Small intestine (tissue), 7 donors: ENCODE data around the gene MGAT5B. TPM values are rescaled to one million over a fixed set of nuclear protein-coding genes. Genes with fewer than 3 reads are reported as not detected.
"Not testable (repeated sequence)": the region's sequence is repeated elsewhere in the genome, so short reads cannot be mapped to it uniquely, and the experiment has no call there.

Source experiments
- DNase-seq, 2 donors: peaks; one replicate each; pipeline versions ENCODE4 v3.0.0 to v3.0.0-alpha.2; 2013
- FAIRE-seq: peaks from 2 replicates; lab custom pipeline; 2012; peaks lifted over from hg19 to GRCh38; lab: Jason Lieb, UNC
- H3K27ac ChIP-seq, 3 donors: one replicate each; pipeline ENCODE4 v1.5.1; 2013; ENCODE audit warnings: low read length in 2 of 3, mild to moderate bottlenecking in 2 of 3, control low read depth in 1 of 3, inconsistent platforms in 1 of 3, low read depth in 1 of 3, moderate library complexity in 1 of 3
- H3K27me3 ChIP-seq, 3 donors: one replicate each; pipeline ENCODE4 v1.6.1; 2013; ENCODE audit warnings: low read length in 3 of 3, inconsistent platforms in 1 of 3; ENCODE audit not compliant: control insufficient read depth in 3 of 3, insufficient read depth in 3 of 3
- H3K36me3 ChIP-seq, 3 donors: one replicate each; pipeline ENCODE4 v1.6.1; 2013; ENCODE audit warnings: low read length in 3 of 3, inconsistent platforms in 1 of 3, low read depth in 1 of 3, mild to moderate bottlenecking in 1 of 3, moderate library complexity in 1 of 3; ENCODE audit not compliant: control insufficient read depth in 3 of 3, insufficient read depth in 2 of 3
- H3K4me1 ChIP-seq, 3 donors: one replicate each; pipeline ENCODE4 v1.6.1; 2013; ENCODE audit warnings: low read length in 2 of 3, inconsistent platforms in 1 of 3, low read depth in 1 of 3, mild to moderate bottlenecking in 1 of 3, moderate library complexity in 1 of 3; ENCODE audit not compliant: control insufficient read depth in 3 of 3, insufficient read depth in 2 of 3
- H3K4me3 ChIP-seq, 3 donors: one replicate each; pipeline ENCODE4 v1.5.1; 2013; ENCODE audit warnings: low read length in 3 of 3, control low read depth in 1 of 3, inconsistent platforms in 1 of 3, low read depth in 1 of 3, mild to moderate bottlenecking in 1 of 3, moderate library complexity in 1 of 3
- H3K9me3 ChIP-seq, 2 donors: one replicate each; pipeline ENCODE4 v1.6.1; 2013; ENCODE audit warnings: low read depth in 1 of 2, low read length in 1 of 2; ENCODE audit not compliant: control insufficient read depth in 2 of 2, insufficient read depth in 1 of 2
- WGBS, 3 donors: extraction: QIAGEN DNeasy Blood & Tissue Kit; methylation state at CpG; one replicate each; pipeline ENCODE4 v1.1.7; 2013; 5-methylcytosine and 5-hydroxymethylcytosine counted together
- polyA plus RNA-seq, 4 donors: library from polyadenylated mRNA; stranded (reverse) in 3 of 4; unstranded in 1 of 4; fragments of 200-250 nt in 3 of 4; fragments of 120-200 nt in 1 of 4; gene quantifications; one replicate each; pipeline versions ENCODE4 v1.2.1 to v1.2.3, GENCODE V29; 2013
- donor health status: healthy with polysubstance abuse.
- donor health status: control.
- donor health status: control.
- donor health status: Bipolar disorder and iron deficiency.
- donor health status: healthy.

The MGAT5B gene
- polyA plus RNA-seq, 4 donors: 0.40 TPM; not detected in 2

DNA sequence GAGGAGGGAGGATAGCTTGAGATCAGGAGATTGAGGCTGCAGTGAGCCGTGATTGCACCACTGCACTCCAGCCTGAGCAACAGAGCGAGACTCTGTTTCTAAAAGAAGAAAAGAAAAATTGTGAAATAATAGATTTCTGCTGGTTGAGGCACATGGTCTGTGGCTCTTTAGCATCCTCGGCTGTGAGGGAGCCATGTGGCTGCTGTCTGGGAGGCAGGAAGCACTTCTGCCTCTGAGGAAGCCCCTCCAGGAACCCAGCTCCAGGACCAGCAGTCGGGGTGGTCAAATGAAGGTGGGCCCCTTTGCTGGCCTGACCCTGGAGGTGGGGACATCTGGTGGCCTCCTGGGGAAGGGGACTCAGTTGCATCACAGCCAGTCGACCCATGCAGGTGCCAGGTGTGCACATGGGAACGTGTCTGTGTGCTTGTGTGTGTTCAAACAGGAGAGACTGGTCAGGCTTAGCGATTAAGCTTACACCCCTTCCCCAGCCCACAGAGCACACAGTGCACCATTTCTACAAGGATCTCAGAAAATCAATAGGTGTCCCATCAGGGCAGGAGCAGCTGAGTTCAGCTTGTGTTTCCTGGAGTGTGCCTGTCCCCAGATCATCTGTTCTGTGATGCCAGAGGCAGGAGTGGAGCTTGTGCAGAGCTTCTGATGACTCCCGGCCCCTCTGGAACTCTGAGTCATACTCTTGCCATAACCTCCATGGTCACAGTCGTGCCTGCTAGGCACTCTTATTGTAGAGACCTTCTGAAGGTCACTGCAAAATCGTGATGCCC, 24.3 kb upstream of the MGAT5B start:
- Histone ChIP-seq H3K27me3 (peaks cover 0 to 23% (median 0%) of the 10 kb centered on the region in 3 donors), H3K4me1 (no peaks in the 10 kb centered on the region), H3K9me3 (peaks cover 0 to 4% of the 10 kb centered on the region in 2 donors), H3K36me3 (no peaks in the 10 kb centered on the region), H3K27ac (no peak overlapping the region), H3K4me3 (no peak overlapping the region)
- 43 to 56% (median 48%) methylated on average over 10 of the region's 10 CpGs for WGBS, 3 donors
- DNase-seq (no peak), FAIRE-seq (no peak)

DNA sequence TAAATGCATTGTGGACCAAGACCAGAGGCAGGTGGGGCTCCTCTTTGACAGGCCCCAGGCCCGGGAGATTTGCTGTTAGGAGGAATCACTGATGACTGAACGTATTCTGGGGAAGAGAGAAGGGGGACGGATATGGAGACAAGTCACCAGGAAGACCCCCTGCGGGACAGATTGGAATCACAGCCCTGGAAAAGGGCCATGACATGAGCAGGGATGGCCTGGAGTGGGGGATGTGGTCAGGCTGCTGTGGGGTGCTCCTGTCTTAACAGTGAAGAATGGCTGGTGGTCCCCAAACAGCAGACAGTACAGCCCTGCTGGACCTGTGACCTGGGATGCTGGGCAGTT, 23.7 kb upstream of the MGAT5B start:
- H3K27me3 ChIP-seq: peaks cover 0 to 23% (median 0%) of the 10 kb centered on the region in 3 donors
- H3K9me3 ChIP-seq: peaks cover 0 to 4% of the 10 kb centered on the region in 2 donors
- H3K4me1 ChIP-seq: no peaks in the 10 kb centered on the region
- DNase-seq (no peak), FAIRE-seq (no peak)
- no peak overlapping the region for H3K27ac ChIP-seq
- no peak overlapping the region for H3K4me3 ChIP-seq
- H3K36me3 ChIP-seq: no peaks in the 10 kb centered on the region
- 66 to 76% (median 67%) methylated on average over 4 of the region's 4 CpGs for WGBS, 3 donors

DNA sequence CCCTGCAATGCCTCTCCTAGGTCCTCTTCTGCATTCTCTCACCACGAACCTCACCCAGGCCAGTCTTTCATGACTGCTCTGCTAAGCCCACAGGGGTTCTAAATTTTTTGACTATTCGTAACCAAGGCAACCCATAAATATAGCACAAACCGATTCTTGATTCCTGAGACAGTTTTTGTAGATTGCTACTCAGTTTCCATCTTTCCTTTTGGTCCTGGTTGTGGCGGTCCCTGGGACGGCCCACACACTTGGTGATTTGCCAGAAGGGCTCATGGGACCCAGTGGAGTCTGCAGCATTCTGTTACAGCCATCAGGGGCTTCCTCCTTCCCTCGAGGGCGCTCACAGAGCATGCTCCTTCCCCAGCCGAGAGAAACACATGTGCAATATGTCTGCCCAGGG, 23.4 kb upstream of the MGAT5B start:
- FAIRE-seq: no peak
- Histone ChIP-seq H3K27me3 (peaks cover 0 to 23% (median 0%) of the 10 kb centered on the region in 3 donors), H3K4me3 (no peak overlapping the region), H3K9me3 (peaks cover 0 to 4% of the 10 kb centered on the region in 2 donors), H3K4me1 (no peaks in the 10 kb centered on the region), H3K27ac (no peak overlapping the region), H3K36me3 (no peaks in the 10 kb centered on the region)
- no peak for DNase-seq
- WGBS, 3 donors: 57 to 66% (median 66%) methylated on average over 8 of the region's 8 CpGs

DNA sequence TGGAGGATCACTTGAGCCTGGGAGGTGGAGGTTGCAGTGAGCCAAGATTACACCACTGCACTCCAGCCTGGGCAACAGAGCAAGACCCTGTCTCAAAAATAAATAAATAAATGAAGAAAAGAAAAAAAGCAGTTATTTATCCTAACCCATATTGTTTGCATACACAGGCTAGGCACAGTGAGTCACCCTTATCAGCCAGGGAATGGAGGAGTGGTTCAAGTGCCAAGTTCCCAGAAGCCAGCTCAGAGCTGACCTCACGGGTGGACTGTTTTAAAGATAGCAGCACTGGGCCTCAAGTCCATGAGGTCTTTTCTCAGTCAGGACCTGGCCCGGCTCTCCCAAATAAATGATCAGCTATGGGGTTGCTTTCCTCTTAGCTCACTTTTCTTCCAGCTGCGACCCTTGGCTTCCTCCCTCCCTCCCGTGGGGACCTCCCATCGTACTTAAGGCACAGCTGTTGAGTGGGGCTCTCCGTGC, 22.6 kb upstream of the MGAT5B start:
- Histone ChIP-seq H3K4me1 (no peaks in the 10 kb centered on the region), H3K27ac (no peak overlapping the region), H3K27me3 (peaks cover 0 to 21% (median 2%) of the 10 kb centered on the region in 3 donors), H3K9me3 (peaks cover 0 to 4% of the 10 kb centered on the region in 2 donors), H3K36me3 (no peaks in the 10 kb centered on the region), H3K4me3 (no peak overlapping the region)
- 50 to 79% (median 73%) methylated on average over 6 of the region's 6 CpGs for WGBS, 3 donors
- DNase-seq: peak in 1 of 2 donors; percentile 7
- FAIRE-seq: no peak

DNA sequence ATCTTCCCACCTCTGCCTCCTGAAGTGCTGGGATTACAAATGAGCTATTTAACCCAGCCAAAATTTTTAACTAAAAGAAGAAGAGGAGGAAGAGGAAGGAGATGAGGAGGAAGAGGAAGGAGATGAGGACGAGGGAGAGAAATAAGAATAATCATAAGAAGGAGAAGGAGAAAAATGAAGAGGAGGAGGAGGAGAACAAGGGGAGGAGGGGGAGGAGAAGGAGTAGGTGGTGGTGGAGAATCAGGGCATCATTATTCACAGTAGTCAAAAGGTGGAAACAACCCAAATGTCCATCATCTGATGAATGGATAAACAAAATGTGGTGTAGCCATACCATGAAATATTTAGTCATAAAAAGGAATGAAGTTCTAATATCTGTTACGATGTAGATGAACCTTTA, 21.2 kb upstream of the MGAT5B start:
- 67 to 76% (median 68%) methylated on average over 2 of the region's 2 CpGs for WGBS, 3 donors
- Histone ChIP-seq H3K4me3 (no peak overlapping the region), H3K4me1 (no peaks in the 10 kb centered on the region), H3K27me3 (peaks cover 0 to 9% (median 2%) of the 10 kb centered on the region in 3 donors), H3K36me3 (no peaks in the 10 kb centered on the region), H3K9me3 (peaks cover 0 to 4% of the 10 kb centered on the region in 2 donors), H3K27ac (no peak overlapping the region)
- DNase-seq (no peak), FAIRE-seq (no peak)

DNA sequence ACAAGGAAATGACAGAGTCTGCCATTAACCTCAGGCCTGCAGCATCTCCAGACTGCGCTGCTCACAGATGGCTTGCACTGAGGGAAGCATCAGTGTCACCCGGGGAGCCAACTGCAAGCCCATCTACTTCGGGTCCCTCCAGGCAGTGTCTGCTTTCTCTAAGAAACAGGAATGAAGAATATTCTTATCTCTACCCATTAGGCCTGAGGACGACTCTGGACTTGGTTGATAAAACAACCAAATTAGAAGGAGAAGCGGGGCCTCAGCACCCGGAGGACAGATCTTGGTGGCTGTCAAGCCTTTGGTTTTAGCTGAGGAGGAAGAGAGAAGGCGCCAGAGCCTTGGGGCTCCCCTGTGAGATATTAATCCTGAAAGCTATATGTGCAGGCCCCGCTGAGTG, 19.5 kb upstream of the MGAT5B start:
- Histone ChIP-seq H3K36me3 (no peaks in the 10 kb centered on the region), H3K9me3 (peaks cover 0 to 4% of the 10 kb centered on the region in 2 donors), H3K4me3 (no peak overlapping the region), H3K4me1 (no peaks in the 10 kb centered on the region), H3K27ac (no peak overlapping the region), H3K27me3 (peaks cover 0 to 5% (median 2%) of the 10 kb centered on the region in 3 donors)
- WGBS, 3 donors: 77 to 84% (median 84%) methylated on average over 8 of the region's 8 CpGs
- FAIRE-seq: no peak
- no peak for DNase-seq

DNA sequence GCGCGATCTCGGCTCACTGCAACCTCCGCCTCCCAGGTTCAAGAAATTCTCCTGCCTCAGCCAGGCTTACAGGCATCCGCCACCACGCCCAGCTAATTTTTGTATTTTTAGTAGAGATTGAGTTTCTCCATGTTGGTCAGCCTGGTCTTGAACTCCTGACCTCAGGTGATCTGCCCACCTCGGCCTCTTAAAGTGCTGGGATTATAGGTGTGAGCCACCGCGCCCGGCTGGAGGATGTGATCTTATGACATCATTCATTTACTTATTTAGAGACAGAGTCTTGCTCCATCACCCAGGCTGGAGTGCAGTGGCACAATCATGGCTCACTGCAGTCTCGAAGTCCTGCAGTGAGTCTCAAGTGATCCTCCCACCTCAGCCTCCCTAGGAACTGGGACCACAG, 19.0 kb upstream of the MGAT5B start:
- not testable (repeated sequence) for H3K36me3 ChIP-seq, H3K4me1 ChIP-seq, DNase-seq, H3K27me3 ChIP-seq, FAIRE-seq, H3K4me3 ChIP-seq, H3K9me3 ChIP-seq, H3K27ac ChIP-seq
- 85 to 91% (median 91%) methylated on average over 11 of the region's 11 CpGs for WGBS, 3 donors

DNA sequence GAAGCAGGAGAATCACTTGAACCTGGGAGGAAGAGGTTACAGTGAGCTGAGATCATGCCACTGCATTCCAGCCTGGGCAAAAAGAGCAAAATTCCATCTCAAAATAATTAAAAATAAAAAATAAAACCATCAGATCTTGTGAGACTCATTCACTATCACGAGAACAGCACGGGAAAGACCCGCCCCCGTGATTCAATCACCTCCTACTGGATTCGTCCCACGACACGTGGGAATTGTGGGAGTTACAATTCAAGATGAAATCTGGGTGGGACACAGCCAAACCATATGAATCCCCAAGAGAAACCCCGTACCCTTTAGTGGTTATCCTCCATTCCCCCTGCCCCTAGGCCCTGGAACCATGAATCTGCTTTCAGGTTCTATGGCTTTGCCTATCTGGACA, 15.4 kb upstream of the MGAT5B start:
- 52 to 71% (median 63%) methylated on average over 8 of the region's 8 CpGs for WGBS, 3 donors
- Histone ChIP-seq H3K27ac (no peak overlapping the region), H3K36me3 (no peaks in the 10 kb centered on the region), H3K27me3 (peaks cover 0 to 2% (median 2%) of the 10 kb centered on the region in 3 donors), H3K9me3 (no peaks in the 10 kb centered on the region), H3K4me1 (no peaks in the 10 kb centered on the region), H3K4me3 (no peak overlapping the region)
- DNase-seq (no peak), FAIRE-seq (no peak)
